ENCODE results near the gene CACNB1. TPM values are rescaled to one million over a fixed set of nuclear protein-coding genes. Genes with fewer than 3 reads are reported as not detected.

CACNB1 gene
- total RNA-seq: 10 to 100 TPM; 17.1 to 23.6 TPM

GRCh38 chr17:39197380-39198185, at the start of gene CACNB1:
TSS of gene CACNB1 (minus strand) at chr17:39197669. CDS start at chr17:39197495, 174 bp downstream.

DNA sequence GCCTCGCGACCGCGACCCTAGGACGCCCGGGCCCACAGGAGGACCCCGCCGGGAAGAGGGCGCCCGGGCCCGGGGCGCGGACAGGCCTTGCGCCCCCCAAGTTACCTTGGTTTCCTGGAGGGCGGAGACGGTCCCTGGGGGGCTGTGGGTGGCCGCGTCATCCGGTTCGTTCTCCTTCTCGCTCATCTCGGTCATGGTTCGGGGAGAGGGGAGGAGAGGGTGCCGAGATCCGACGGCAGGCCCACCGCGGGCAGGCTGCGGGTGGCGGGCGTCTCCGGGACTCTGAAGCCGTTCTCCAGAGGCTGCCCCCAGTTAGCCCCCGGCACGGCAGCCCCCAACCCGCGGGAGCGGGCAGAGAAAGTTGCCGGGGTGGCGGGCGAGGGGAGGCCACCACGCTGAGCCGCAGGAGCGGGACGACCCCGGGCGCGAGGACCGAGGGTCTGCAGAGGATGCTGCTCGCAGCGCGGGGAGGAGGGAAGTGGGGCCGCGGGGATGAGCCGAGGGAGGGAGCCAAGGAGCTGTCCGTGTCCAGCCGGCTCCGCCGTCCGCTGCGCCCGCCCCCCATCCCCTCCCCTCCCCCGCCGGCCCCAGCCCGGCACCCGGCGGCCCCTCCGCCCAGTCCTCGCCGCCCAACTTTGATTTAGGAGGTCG, 28.0 kb upstream of the CACNB1 start, which contains the start of gene STAC2:
Gene STAC2 (minus strand): TSS at position 638 of the 651 bp plus-strand sequence. CDS start 443 bp downstream, at position 195.

GRCh38 chr17:39200070-39200879, 2.8 kb upstream of the CACNB1 start, which contains the start of gene RPL19:
TSS of gene RPL19 (plus strand) at chr17:39200283. CDS start at chr17:39200345, 62 bp downstream.

GRCh38 chr17:39165841-39166349, 31.6 kb downstream of the CACNB1 start, which contains the start of gene ARL5C:
TSS of gene ARL5C (minus strand) at chr17:39166161. CDS start at chr17:39165760, 401 bp downstream.

DNA sequence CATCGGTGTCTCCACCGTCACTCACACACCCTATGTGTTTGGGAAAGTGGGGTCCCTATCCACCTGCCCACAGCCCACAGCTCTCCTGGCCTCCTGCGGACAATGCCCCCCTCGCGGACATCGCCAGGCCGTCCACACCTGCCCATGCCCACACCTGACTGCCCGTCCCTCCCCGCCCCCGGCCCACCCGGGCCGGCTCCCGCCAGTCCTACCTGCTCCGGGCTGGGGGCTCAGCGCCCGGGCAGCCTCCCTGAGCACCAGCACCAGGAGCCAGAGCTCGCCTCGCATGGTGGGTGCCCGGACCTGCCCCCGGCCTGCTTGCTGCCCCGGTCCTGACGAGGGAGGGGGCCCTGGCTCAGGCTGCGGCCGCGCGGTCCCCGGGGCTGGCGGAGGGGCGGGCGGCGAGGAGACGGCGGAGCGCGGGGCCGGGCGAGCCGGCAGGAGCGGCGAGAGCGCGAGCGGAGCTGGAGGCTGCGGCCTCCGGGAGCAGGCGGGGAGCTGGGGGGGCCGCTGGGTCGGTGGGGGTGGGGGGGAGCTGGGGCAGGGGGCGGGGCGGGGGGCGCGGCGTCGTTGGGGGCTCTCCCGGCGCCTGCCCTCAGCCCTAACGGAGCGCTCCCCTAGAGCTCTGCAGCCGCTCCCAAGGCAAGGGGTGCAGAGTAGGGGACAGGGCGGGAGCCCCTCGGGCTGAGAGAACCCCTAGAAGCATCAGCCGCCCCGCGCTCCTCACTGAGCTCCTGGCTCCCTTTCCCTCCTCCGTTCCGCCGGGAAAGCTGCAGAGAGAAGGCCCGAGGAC, 46.1 kb downstream of the CACNB1 start, which contains the start of gene PLXDC1:
Gene PLXDC1 (minus strand): TSS at position 488 of the 793 bp plus-strand sequence. CDS start 200 bp downstream, at position 288.

Other genes starting within 250 kb of the CACNB1 start
- not detected for gene FBXO47, start 230.3 kb downstream of the CACNB1 start, total RNA-seq
- gene PLXDC1, start 46.0 kb downstream of the CACNB1 start, total RNA-seq: 10 to 100 TPM; 13.4 to 15.8 TPM
- not detected for gene ARL5C, start 31.5 kb downstream of the CACNB1 start, total RNA-seq
- gene RPL19, start 2.6 kb upstream of the CACNB1 start, total RNA-seq: 1,000 to 10,000 TPM; 2,662 to 2,703 TPM
- not detected for gene STAC2, start 28.3 kb upstream of the CACNB1 start, total RNA-seq
- gene FBXL20, start 204.0 kb upstream of the CACNB1 start, total RNA-seq: 10 to 100 TPM; 15.8 to 16.1 TPM

All from activated naive CD4-positive, alpha-beta T cell treated with anti-CD3 and anti-CD28 coated beads, Interleukin-2, amount 10 ng/mL, durations not matched to agents 5 hours and 36 hours (primary cell).